ENCODE data around the gene ZNF234.
"Not testable (repeated sequence)": the region's sequence is repeated elsewhere in the genome, so short reads cannot be mapped to it uniquely, and the experiment has no call there.

Gene ZNF234

GRCh38 chr19:44170660-44171059, 29.3 kb downstream of the ZNF234 start:
- not testable (repeated sequence) for DNase-seq (ENCODE audit: low read depth, low spot score); H3K4me3 ChIP-seq (ENCODE audit: low read length)

- H3K4me3 ChIP-seq (ENCODE audit: low read length) = no peak overlapping the region
- DNase-seq (ENCODE audit: low read depth, low spot score) = no peak
These were observed 35.2 kb downstream of the ZNF234 start for GRCh38 chr19:44176590-44176989.

GRCh38 chr19:44180968-44181367, 39.6 kb downstream of the ZNF234 start:
- H3K4me3 ChIP-seq (ENCODE audit: low read length) = no peak overlapping the region
- DNase-seq (ENCODE audit: low read depth, low spot score) = no peak

- no peak overlapping the region for H3K4me3 ChIP-seq (ENCODE audit: low read length)
- no peak for DNase-seq (ENCODE audit: low read depth, low spot score)
These were observed 40.8 kb downstream of the ZNF234 start for GRCh38 chr19:44182145-44182544.

- H3K4me3 ChIP-seq (ENCODE audit: low read length) = no peak overlapping the region
- no peak for DNase-seq (ENCODE audit: low read depth, low spot score)
These were observed 48.7 kb downstream of the ZNF234 start for GRCh38 chr19:44190020-44190419.

- H3K4me3 ChIP-seq (ENCODE audit: low read length) = no peak overlapping the region
- no peak for DNase-seq (ENCODE audit: low read depth, low spot score)
These were observed 50.8 kb downstream of the ZNF234 start for GRCh38 chr19:44192127-44192526.

- DNase-seq (ENCODE audit: low read depth, low spot score) = no peak
- H3K4me3 ChIP-seq (ENCODE audit: low read length) = no peak overlapping the region
These were observed 55.4 kb downstream of the ZNF234 start for GRCh38 chr19:44196772-44197171.

GRCh38 chr19:44202470-44202869, 61.1 kb downstream of the ZNF234 start:
- DNase-seq (ENCODE audit: low read depth, low spot score) = no peak
- no peak overlapping the region for H3K4me3 ChIP-seq (ENCODE audit: low read length)

GRCh38 chr19:44202974-44203373, 61.6 kb downstream of the ZNF234 start:
- H3K4me3 ChIP-seq (ENCODE audit: low read length) = no peak overlapping the region
- DNase-seq (ENCODE audit: low read depth, low spot score) = no peak

GRCh38 chr19:44203877-44204276, 62.5 kb downstream of the ZNF234 start:
- H3K4me3 ChIP-seq (ENCODE audit: low read length); DNase-seq (ENCODE audit: low read depth, low spot score): not testable (repeated sequence)

GRCh38 chr19:44204772-44205171, 63.4 kb downstream of the ZNF234 start:
- H3K4me3 ChIP-seq (ENCODE audit: low read length) = no peak overlapping the region
- no peak for DNase-seq (ENCODE audit: low read depth, low spot score)

GRCh38 chr19:44207126-44207803, 65.9 kb downstream of the ZNF234 start:
- no peak overlapping the region for H3K4me3 ChIP-seq (ENCODE audit: low read length)
- DNase-seq (ENCODE audit: low read depth, low spot score) = peak; percentile 14

All from Jurkat, Clone E6-1 (cell line).